ENCODE results near the gene MPPED1. TPM values are rescaled to one million over a fixed set of nuclear protein-coding genes. Genes with fewer than 3 reads are reported as not detected.

The MPPED1 gene
- total RNA-seq, 1 donor = not detected

DNA sequence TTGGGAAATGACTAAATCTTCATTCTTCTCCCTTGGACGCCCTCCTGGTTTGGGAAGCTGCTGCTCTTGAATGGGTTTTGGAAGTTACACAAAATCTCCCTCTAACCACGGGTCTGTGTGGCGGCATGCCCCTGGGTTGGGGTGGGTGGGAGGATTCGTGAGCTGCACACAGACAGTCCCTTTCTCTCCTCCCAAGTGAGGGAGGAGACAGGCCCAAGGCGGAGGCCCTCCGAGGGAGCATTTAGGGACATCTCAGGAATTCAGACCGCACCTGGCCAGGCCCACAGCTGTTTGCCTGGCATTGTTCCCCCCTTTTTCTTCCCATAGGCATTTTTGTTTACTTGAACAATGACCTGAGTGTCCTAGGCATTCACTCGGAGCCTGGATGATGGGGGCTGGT is 94.1 kb downstream of the MPPED1 start:
- DNase-seq (ENCODE audit: low read depth) = no peak
- TF ChIP-seq, protein P1, sequence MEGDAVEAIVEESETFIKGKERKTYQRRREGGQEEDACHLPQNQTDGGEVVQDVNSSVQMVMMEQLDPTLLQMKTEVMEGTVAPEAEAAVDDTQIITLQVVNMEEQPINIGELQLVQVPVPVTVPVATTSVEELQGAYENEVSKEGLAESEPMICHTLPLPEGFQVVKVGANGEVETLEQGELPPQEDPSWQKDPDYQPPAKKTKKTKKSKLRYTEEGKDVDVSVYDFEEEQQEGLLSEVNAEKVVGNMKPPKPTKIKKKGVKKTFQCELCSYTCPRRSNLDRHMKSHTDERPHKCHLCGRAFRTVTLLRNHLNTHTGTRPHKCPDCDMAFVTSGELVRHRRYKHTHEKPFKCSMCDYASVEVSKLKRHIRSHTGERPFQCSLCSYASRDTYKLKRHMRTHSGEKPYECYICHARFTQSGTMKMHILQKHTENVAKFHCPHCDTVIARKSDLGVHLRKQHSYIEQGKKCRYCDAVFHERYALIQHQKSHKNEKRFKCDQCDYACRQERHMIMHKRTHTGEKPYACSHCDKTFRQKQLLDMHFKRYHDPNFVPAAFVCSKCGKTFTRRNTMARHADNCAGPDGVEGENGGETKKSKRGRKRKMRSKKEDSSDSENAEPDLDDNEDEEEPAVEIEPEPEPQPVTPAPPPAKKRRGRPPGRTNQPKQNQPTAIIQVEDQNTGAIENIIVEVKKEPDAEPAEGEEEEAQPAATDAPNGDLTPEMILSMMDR (IDR thresholded peaks at IDR 0.05; ENCODE audit: insufficient read depth, low read length) = no peak
- H3K4me3 ChIP-seq (ENCODE audit: low read depth, low read length) = no peak overlapping the region

DNA sequence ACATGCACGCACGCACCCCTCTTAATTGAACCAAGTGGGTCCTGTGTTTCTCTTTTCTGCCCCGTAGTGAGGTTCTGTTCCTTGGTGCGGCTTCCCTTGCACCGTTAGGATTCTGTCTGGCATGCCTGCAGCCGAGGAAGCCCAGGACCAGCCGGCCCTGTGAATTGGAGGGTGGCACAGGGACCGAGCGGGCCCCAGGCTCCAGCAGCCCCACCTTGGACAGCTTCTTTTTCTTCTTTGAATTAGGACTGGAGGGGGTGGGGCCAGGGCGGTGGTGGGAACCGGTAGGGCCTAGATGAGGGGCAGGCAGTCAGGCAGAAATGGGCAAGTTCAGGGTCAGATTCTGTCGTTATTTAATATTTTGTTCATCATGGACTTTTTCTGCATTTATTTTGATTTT is 94.7 kb downstream of the MPPED1 start:
- TF ChIP-seq, protein P1 (IDR thresholded peaks at IDR 0.05; ENCODE audit: insufficient read depth, low read length) = no peak
- H3K4me3 ChIP-seq (ENCODE audit: low read depth, low read length) = no peak overlapping the region
- no peak for DNase-seq (ENCODE audit: low read depth)

DNA sequence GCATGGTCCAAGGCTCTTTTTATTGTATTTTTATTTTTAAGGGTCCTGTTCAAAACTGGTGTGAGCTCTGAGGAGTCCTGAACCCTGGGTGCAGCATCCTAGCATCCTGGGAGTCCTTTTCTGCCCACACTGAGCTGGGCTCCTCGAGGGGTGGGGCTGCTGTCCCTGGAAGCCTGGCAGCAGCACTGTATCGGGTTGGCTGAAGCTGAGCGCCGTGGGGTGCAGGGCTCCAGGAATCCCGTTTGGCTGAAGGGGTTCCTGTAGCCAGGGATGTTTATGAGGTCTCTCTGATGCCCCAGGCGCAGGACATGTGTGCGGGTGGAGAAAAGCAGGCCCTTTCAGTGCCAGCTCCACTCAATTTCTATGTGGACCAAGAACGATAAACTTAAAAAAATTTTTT is 95.4 kb downstream of the MPPED1 start:
- H3K4me3 ChIP-seq (ENCODE audit: low read depth, low read length) = no peak overlapping the region
- no peak for DNase-seq (ENCODE audit: low read depth)
- TF ChIP-seq, protein P1 (IDR thresholded peaks at IDR 0.05; ENCODE audit: insufficient read depth, low read length) = no peak

DNA sequence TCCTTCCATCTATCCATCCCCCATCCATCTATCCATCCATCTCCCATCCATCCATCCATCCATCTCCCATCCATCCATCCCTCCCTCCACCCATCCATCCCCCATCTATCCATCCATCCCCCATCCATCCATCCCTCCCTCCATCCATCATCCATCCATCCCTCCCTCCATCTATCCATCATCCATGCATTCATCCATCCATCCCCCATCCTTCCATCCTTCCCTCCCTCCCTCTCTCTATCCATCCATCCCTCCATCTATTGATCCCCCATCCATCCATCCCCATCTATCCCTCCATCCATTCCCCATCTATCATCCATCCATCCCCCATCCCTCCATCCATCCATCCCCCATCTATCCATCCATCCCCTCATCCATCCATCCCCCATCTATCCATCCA is 96.7 kb downstream of the MPPED1 start:
- no peak for DNase-seq (ENCODE audit: low read depth)
- TF ChIP-seq, protein P1 (IDR thresholded peaks at IDR 0.05; ENCODE audit: insufficient read depth, low read length) = no peak
- no peak overlapping the region for H3K4me3 ChIP-seq (ENCODE audit: low read depth, low read length)

GRCh38 chr22:43509337-43509736 is 97.5 kb downstream of the MPPED1 start:
- DNase-seq (ENCODE audit: low read depth) = no peak
- TF ChIP-seq, protein P1 (IDR thresholded peaks at IDR 0.05; ENCODE audit: insufficient read depth, low read length) = no peak

GRCh38 chr22:43510281-43511070 is 98.7 kb downstream of the MPPED1 start:
- TF ChIP-seq, protein P1 (IDR thresholded peaks at IDR 0.05; ENCODE audit: insufficient read depth, low read length) = no peak
- H3K4me3 ChIP-seq (ENCODE audit: low read depth, low read length) = no peak overlapping the region
- DNase-seq (ENCODE audit: low read depth) = no peak

More at GRCh38 chr22:43509337-43509736, 97.5 kb downstream of the MPPED1 start:
- no peak overlapping the region for H3K4me3 ChIP-seq (ENCODE audit: low read depth, low read length)

Data from fibroblast of the aortic adventitia (primary cell).